Measurements from ENCODE around the gene TNRC18.
"Not testable (repeated sequence)": the region's sequence is repeated elsewhere in the genome, so short reads cannot be mapped to it uniquely, and the experiment has no call there.

Gene TNRC18

DNA sequence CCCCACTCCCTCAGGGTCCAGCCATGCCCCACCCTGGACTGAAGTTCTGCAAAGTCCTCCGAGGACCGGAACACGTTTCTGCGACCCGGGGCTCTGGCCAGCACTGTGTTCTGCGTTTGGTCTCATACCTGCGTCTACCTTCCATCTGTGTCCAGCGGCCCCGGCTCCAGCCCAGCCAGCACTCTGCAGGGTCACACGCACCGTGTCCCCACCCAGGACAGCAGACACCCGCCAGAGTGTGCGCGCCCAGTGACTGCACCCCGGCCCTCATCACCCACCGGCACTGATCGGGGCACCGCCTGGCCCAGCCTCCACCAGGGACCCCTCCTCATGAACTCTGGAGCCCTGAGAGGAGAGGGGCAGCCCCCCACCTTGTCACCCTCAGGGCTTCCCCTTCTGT, 120.6 kb downstream of the TNRC18 start:
- Histone ChIP-seq H3K27ac (ENCODE audit: low read depth, low read length) (no peak overlapping the region), H3K36me3 (ENCODE audit: control insufficient read depth, insufficient read depth, low read length) (peaks cover 4% of the 10 kb centered on the region), H3K27me3 (ENCODE audit: control insufficient read depth, insufficient read depth, low read length) (no peaks in the 10 kb centered on the region), H3K9ac (ENCODE audit: low read length) (no peak overlapping the region), H3K4me1 (ENCODE audit: control insufficient read depth, insufficient read depth, low read length) (no peaks in the 10 kb centered on the region), H3K4me3 (ENCODE audit: low read length) (no peak overlapping the region)

DNA sequence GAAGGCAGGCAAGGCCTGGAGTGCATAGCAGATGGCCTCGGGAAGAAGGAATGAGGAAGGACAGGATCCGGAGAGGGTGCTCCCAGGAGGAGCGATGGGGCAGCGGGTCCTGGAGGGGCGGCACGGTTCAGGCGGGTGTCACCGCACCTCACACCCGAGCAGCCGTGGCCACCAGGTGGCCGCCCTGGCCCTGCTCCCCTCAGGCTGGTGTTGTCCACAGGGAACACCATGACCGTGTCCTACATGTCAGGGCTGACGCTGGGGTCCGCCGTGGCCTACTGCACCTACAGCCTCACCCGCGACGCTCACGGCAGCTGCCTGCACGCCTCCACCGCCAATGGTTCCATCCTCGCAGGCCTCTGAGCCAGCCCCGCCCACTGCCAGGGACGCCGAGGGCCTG, 121.1 kb downstream of the TNRC18 start:
- Histone ChIP-seq H3K4me1 (ENCODE audit: control insufficient read depth, insufficient read depth, low read length) (no peaks in the 10 kb centered on the region), H3K9ac (ENCODE audit: low read length) (no peak overlapping the region), H3K36me3 (ENCODE audit: control insufficient read depth, insufficient read depth, low read length) (peaks cover 2% of the 10 kb centered on the region), H3K4me3 (ENCODE audit: low read length) (no peak overlapping the region), H3K27ac (ENCODE audit: low read depth, low read length) (no peak overlapping the region), H3K27me3 (ENCODE audit: control insufficient read depth, insufficient read depth, low read length) (no peaks in the 10 kb centered on the region)

DNA sequence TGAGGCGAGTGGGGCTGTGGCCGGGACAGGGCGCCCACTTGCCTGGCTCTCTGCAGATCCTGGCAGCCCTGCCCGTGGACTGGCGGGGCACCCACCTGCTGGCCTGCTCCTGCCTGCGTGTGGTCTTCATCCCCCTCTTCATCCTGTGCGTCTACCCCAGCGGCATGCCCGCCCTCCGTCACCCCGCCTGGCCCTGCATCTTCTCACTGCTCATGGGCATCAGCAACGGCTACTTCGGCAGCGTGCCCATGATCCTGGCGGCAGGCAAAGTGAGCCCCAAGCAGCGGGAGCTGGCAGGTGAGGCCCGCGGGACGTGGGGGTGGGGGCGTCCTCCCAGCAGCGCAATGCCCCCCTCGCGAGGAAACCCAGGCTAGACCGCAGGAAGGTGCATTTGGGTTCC, 123.3 kb downstream of the TNRC18 start:
- Histone ChIP-seq H3K27me3 (ENCODE audit: control insufficient read depth, insufficient read depth, low read length) (no peaks in the 10 kb centered on the region), H3K36me3 (ENCODE audit: control insufficient read depth, insufficient read depth, low read length) (no peaks in the 10 kb centered on the region), H3K4me3 (ENCODE audit: low read length) (no peak overlapping the region), H3K4me1 (ENCODE audit: control insufficient read depth, insufficient read depth, low read length) (no peaks in the 10 kb centered on the region), H3K27ac (ENCODE audit: low read depth, low read length) (no peak overlapping the region), H3K9ac (ENCODE audit: low read length) (no peak overlapping the region)

DNA sequence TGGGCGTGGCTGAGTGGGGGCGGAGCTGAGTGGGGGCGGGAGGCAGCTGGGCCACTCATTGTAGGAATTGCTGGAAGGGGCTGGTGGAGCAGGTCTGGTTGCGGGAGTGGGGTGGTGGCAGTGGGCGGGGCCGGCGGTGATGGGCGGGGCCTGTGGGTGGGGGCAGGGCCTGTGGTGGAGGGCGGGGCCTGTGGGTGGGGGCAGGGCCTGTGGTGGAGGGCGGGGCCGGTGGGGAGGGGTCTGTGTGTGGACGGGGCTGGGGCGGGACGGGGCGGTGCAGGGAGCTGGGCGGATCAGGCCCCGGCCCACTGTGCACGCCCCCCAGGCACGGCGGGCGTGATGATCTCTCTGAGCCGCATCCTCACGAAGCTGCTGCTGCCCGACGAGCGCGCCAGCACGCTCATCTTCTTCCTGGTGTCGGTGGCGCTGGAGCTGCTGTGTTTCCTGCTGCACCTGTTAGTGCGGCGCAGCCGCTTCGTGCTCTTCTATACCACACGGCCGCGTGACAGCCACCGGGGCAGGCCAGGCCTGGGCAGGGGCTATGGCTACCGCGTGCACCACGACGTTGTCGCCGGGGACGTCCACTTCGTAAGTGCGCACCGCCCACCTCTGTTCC, 126.9 kb downstream of the TNRC18 start:
- H3K27ac ChIP-seq (ENCODE audit: low read depth, low read length), result no peak overlapping the region

DNA sequence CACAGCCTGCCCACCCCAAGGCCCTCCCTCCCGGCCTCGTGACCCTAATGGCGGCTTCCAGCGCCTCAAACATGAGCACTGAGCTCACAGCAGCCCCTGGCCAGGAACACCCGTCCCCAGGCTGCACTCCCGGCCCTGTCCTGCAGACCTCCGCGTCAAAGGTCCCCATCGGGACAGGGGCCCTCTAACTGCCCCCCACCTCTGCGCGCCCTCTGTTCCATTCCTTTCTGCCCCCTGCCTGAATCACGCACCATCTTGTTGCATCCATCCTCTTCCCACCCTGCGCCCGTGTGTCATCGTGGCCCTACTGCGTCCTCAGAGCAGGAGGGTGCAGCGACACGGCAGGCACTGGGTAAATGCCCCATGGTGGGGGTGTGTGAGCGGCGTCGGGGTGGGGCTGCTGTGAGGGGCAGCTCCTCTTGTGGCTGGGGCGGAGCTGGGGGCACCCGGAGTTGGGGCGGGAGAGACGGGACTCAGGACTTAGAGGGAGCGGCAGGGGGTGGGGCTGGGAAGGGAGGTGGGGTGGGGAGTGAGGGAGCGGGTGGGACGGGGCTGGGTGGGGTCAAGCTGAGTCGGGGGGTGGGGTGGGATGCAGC, 127.5 kb downstream of the TNRC18 start:
- Histone ChIP-seq H3K4me1 (ENCODE audit: control insufficient read depth, insufficient read depth, low read length) (no peaks in the 10 kb centered on the region), H3K27me3 (ENCODE audit: control insufficient read depth, insufficient read depth, low read length) (no peaks in the 10 kb centered on the region), H3K36me3 (ENCODE audit: control insufficient read depth, insufficient read depth, low read length) (no peaks in the 10 kb centered on the region), H3K4me3 (ENCODE audit: low read length) (no peak overlapping the region), H3K9ac (ENCODE audit: low read length) (no peak overlapping the region), H3K27ac (ENCODE audit: low read depth, low read length) (no peak overlapping the region)

More for the DNA sequence above, 126.9 kb downstream of the TNRC18 start:
- Histone ChIP-seq H3K4me3 (ENCODE audit: low read length) (peak overlapping the region; percentile 13), H3K27me3 (ENCODE audit: control insufficient read depth, insufficient read depth, low read length) (no peaks in the 10 kb centered on the region), H3K4me1 (ENCODE audit: control insufficient read depth, insufficient read depth, low read length) (no peaks in the 10 kb centered on the region), H3K9ac (ENCODE audit: low read length) (no peak overlapping the region), H3K36me3 (ENCODE audit: control insufficient read depth, insufficient read depth, low read length) (no peaks in the 10 kb centered on the region)

DNA sequence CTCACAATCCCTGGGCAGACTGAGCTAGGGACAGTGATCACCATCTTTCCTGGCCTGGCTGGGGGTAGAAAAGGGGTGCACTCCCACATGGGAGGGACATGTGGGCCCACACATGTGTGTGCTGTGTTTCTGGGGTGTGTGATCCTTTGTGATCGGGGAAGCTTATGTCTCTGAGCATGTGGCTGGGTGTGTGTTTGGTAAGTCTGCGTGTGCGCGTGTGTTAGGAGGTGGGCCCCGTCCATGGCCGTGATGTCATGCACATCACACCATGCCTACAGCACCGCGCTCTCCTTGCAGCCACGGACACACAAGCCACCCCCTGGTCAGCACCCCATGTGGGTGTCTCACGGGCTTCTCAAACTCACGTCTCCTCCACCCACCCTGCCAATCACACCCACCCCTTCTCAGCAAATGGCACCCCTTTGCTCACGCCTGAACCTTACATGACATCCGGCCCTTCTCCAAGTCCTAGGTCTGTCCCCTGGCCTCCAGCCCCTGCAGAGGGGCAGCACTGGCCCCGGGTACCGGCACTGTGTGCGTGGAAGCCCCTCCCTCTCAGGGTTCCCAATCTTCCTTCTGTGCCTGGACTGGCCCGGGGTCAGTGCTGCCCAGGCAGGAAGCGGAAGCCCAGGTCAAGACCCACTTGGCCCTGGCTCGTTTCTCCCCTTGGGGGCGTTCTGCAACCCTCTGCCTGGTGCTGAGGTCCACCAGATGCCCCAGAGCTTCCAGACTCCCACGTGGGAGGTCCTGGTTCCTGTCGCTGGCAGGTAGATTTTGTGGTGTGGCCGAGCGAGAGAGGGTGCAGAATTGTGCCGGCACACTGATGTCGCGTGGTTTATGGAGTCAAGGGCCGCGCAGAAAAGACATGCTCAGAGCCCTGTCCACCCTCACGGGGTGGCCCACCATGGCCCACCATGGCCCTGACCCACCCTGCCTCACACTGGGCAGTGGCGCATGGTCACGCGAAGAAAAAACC, 128.3 kb downstream of the TNRC18 start:
- Histone ChIP-seq H3K4me3 (ENCODE audit: low read length) (no peak overlapping the region), H3K27ac (ENCODE audit: low read depth, low read length) (no peak overlapping the region), H3K27me3 (ENCODE audit: control insufficient read depth, insufficient read depth, low read length) (no peaks in the 10 kb centered on the region), H3K36me3 (ENCODE audit: control insufficient read depth, insufficient read depth, low read length) (no peaks in the 10 kb centered on the region), H3K9ac (ENCODE audit: low read length) (no peak overlapping the region), H3K4me1 (ENCODE audit: control insufficient read depth, insufficient read depth, low read length) (no peaks in the 10 kb centered on the region)

DNA sequence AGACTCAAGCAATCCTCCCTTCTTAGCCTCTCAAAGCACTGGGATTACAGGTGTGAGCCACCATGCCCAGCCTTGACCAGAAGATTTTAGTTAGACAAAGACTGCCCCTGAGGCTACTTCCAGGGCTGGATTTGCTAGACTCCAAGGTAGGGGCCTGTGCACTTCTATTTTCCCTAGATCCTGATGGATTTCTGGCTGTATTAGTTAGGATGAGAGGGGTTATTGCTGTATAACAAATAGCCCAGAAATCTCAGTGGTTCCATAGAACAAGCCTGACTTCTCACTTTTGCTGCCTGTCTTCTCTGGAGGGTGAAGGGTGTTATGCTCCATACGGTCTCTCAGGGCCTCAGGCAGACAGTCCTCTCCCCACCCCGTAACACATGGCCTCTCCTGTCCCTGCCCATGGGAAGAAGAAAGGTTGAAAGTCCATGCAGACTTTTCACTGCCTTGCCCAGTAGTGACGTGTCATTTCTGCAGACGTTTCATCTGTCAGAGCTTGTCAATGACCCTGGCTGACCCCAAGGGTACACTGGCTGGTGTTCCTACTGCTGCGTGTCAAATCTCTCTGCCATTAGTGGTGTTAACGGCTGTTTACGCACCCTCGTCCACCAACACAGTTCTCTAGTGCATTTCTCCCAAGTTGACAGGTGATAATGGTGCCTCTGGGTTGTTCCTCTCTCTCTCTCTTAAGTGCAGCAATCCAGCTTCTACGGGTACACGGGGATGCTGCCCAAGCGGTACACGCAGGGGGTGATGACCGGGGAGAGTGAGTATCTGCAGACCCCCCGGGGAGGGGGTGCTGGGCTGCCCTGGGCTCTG, 129.3 kb downstream of the TNRC18 start:
- Histone ChIP-seq H3K4me3 (ENCODE audit: low read length) (no peak overlapping the region), H3K36me3 (ENCODE audit: control insufficient read depth, insufficient read depth, low read length) (no peaks in the 10 kb centered on the region), H3K9ac (ENCODE audit: low read length) (no peak overlapping the region), H3K27me3 (ENCODE audit: control insufficient read depth, insufficient read depth, low read length) (no peaks in the 10 kb centered on the region), H3K4me1 (ENCODE audit: control insufficient read depth, insufficient read depth, low read length) (no peaks in the 10 kb centered on the region), H3K27ac (ENCODE audit: low read depth, low read length) (no peak overlapping the region)

DNA sequence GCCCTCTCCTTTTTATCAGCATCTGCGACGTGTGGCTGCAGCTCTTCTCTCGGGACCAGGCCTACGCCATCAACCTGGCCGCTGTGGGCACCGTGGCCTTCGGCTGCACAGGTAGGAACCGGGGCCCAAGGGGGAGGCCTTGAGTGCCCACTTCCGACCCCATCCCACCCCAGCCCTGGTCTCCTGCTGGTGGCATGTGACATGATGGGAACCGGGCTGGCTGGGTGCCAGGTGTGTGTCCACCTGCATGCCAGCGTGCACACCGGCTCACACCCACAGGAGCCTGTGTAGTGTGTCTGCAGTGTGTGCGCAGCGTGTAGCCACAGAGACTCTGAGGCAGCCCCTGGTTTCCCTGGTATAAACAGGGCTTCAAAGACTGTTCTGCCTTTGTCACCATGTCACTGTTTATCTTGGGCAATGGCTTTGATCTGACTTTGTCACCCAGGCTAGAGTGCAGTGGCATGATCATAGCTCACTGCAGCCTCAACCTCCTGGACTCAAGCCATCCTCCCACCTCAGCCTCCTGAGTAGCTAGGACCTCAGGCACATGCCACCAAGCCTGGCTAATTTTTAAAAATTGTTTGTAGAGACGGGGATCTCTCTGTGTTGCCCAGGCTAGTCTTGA, 131.8 kb downstream of the TNRC18 start:
- not testable (repeated sequence) for H3K36me3 ChIP-seq (ENCODE audit: control insufficient read depth, insufficient read depth, low read length); H3K4me1 ChIP-seq (ENCODE audit: control insufficient read depth, insufficient read depth, low read length); H3K4me3 ChIP-seq (ENCODE audit: low read length); H3K27ac ChIP-seq (ENCODE audit: low read depth, low read length); H3K27me3 ChIP-seq (ENCODE audit: control insufficient read depth, insufficient read depth, low read length); H3K9ac ChIP-seq (ENCODE audit: low read length)

DNA sequence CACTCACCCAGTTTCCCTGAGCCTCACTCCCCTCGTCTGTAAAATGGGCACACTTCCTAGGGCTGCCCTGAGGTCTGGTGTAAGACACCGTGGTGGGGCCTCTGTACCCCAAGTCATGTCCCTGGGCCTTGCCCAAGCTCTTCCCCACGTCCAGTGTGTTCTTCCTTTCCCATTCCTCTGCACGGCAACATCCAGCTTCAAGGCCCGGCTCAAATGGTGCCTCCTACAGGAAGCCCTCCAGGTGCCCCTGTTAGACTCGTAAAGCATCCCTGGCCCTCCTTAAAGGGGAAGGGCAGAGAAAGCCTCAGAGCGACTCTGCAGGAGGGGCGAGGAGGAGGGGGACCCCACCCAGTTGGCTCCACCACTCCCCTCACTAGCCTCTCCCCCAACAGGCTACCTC, 132.3 kb downstream of the TNRC18 start:
- no peak overlapping the region for H3K9ac ChIP-seq (ENCODE audit: low read length)
- no peaks in the 10 kb centered on the region for H3K27me3 ChIP-seq (ENCODE audit: control insufficient read depth, insufficient read depth, low read length)
- H3K4me3 ChIP-seq (ENCODE audit: low read length), result no peak overlapping the region
- H3K36me3 ChIP-seq (ENCODE audit: control insufficient read depth, insufficient read depth, low read length), result no peaks in the 10 kb centered on the region
- H3K27ac ChIP-seq (ENCODE audit: low read depth, low read length), result no peak overlapping the region
- no peaks in the 10 kb centered on the region for H3K4me1 ChIP-seq (ENCODE audit: control insufficient read depth, insufficient read depth, low read length)

DNA sequence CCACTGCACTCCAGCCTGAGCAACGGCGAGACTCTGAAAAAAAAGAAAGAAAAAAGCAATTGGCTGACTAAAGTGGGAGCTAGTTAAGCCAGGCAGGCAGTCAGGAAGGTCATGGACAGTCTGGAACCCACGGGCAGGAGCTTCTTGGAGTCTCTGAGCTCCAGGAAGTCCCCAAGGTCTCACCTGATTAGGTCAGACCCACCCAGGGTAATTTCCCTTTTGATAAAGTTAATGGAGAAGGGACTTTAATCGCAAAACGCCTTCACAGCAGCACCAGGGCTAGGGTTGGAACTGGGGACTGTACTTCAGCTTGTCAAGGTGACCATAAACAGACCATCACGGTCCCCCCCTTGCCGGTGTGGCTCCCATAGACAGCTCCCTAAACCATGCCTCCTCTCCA, 134.3 kb downstream of the TNRC18 start:
- no peak overlapping the region for H3K27ac ChIP-seq (ENCODE audit: low read depth, low read length)
- no peak overlapping the region for H3K4me3 ChIP-seq (ENCODE audit: low read length)
- H3K36me3 ChIP-seq (ENCODE audit: control insufficient read depth, insufficient read depth, low read length), result no peaks in the 10 kb centered on the region
- H3K27me3 ChIP-seq (ENCODE audit: control insufficient read depth, insufficient read depth, low read length), result no peaks in the 10 kb centered on the region
- H3K4me1 ChIP-seq (ENCODE audit: control insufficient read depth, insufficient read depth, low read length), result no peaks in the 10 kb centered on the region
- no peak overlapping the region for H3K9ac ChIP-seq (ENCODE audit: low read length)

DNA sequence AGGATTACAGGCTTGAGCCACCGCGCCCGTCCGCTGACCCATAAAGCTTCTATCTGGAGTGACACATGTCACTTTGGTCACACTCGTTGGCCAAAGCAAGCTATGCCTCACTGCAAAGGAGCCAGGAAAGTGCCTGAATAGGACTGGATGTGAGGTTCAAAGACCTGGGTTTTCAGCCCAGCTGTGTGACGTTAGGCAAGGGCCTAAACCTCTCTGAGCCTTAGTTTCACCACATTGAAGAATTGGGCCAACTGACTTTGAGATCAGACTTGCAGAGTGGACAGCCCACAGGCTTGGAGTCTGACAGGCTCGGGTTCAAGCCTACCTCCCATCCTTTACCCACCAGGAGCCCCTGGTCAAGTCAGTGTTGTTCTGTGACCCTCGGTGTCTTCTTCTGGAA, 135.1 kb downstream of the TNRC18 start:
- H3K4me1 ChIP-seq (ENCODE audit: control insufficient read depth, insufficient read depth, low read length); H3K4me3 ChIP-seq (ENCODE audit: low read length); H3K27ac ChIP-seq (ENCODE audit: low read depth, low read length); H3K36me3 ChIP-seq (ENCODE audit: control insufficient read depth, insufficient read depth, low read length); H3K27me3 ChIP-seq (ENCODE audit: control insufficient read depth, insufficient read depth, low read length); H3K9ac ChIP-seq (ENCODE audit: low read length): not testable (repeated sequence)

DNA sequence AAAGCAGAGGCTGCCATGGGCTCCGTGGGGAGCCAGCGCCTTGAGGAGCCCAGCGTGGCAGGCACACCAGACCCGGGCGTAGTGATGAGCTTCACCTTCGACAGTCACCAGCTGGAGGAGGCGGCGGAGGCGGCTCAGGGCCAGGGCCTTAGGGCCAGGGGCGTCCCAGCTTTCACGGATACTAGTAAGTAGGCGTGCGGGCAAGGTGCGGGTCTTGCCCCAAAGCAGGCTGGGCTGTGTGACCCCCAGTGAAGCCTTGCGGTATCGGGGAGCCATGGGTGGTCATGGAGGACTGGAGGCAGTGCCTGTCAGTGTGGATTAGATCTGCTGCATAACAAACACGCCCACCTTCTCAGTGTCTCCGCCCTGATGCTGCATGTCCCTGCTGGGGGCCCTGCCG, 135.8 kb downstream of the TNRC18 start:
- Histone ChIP-seq H3K4me1 (ENCODE audit: control insufficient read depth, insufficient read depth, low read length) (no peaks in the 10 kb centered on the region), H3K9ac (ENCODE audit: low read length) (no peak overlapping the region), H3K4me3 (ENCODE audit: low read length) (no peak overlapping the region), H3K36me3 (ENCODE audit: control insufficient read depth, insufficient read depth, low read length) (no peaks in the 10 kb centered on the region), H3K27me3 (ENCODE audit: control insufficient read depth, insufficient read depth, low read length) (peaks cover 3% of the 10 kb centered on the region), H3K27ac (ENCODE audit: low read depth, low read length) (no peak overlapping the region)

All from rectal smooth muscle tissue (tissue), 1 donor.